ENCODE measurements around the gene CFAP46.

CFAP46 gene

DNA sequence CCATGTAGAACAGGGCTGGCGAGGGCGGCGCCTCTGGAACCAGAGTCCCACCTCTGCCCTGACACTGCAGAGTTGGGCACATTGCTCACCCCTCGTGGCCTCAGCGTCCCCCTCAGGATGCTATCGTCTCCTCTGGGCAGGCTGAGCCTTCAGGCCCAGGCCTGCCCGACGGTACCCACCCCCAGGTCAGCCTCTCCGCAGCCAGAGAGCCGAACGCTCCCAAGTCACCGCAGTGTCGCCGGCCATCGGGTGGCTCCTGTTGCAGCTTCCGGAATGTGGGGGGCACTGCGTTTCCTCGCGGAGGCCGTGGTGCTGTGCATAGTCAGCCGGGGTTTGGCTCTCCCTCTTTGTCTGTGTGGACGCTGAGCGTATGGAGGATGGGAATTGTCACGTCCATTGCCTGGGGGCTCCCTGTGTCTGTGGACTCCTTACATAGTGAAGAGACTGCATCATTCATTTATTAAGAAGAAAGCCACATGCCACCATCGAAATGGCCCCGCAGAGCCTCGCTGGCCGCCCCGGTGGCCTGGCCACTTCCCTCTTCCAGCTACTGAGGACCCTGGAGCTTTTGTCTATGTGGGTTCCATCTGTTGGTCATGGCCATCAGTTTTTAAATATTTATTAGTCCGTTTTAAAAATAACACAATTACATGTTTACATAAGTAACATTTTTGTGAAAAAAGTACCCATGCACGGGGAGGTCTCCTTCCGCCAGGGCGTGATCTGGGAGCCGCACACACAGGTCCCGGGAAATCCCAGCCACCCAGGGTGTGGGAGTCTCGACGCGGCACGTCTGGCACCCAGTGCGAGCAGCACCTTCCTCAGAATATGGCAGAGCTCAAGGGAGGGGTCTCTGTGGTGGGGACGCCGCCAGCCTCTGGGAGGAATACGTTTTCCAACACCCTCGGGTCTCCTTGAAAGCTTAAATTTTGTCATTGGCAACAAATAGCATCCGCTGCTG lies 172.0 kb downstream of the CFAP46 start:
- no peak for DNase-seq (ENCODE audit: low read depth)

DNA sequence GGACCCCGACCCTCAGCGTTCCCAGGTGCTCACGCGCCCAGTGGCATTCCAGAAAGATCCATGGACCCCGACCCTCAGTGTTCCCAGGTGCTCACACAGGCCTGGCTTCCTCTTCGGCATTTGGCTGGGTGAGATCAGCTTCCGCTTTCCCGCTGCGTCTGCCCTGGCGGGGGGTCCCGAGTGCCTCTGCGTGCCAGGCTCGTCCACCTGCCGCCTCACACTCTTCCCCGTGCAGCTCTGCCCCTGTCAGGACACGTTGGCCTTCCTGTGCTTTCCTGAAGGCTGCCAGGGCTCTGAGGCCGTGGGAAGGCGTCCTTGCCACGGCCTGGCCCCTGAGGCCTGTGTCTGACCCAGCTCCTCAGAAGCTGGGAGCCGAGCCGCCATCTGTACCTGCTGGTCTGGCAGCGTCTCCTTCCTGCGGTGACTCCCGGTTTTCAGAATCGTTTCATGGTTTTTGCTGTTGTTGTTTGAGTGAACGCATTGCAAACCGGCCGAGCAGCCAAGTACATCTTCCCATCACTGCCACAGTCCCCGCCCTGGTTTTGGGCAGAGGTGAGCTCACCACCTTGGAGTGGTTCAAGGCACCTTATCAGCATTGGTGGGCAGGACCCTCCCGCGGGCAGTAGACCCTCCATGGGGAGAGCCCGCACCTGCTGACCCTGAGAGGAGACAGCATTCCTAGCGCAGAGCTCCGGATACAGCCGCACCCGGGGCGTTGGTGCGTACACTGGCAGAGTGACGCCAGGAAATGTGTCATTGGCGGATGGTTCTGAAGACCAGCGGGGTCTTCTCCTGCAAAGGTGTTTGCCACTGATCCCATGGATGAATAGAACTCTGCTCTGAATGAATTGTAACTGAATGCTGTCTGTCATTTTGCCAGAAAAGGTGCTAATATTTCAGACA lies 173.8 kb downstream of the CFAP46 start:
- no peak for DNase-seq (ENCODE audit: low read depth)

- DNase-seq (ENCODE audit: low read depth), result no peak
Observed at GRCh38 chr10:132766291-132766690, 176.1 kb downstream of the CFAP46 start.

GRCh38 chr10:132765435-132765834 lies 176.9 kb downstream of the CFAP46 start:
- no peak for DNase-seq (ENCODE audit: low read depth)

DNA sequence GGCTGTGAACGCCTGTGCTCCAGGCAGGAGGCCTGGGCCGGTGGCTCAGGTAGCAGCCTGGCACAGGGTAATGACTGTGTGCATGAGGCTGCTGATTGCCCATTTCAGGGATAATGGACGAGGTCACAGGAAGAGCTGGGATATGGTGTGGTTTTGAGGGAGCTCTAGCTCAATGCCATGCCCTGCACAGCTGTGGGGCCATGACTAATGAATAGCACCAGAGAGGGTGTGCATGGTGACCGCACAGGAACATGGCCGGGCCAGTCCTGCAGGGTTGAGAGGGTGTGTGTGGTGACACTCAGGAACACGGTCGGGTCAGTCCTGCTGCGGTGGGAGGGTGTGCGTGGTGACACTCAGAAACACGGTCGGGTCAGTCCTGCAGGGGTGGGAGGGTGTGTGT lies 178.3 kb downstream of the CFAP46 start:
- DNase-seq (ENCODE audit: low read depth), result no peak

GRCh38 chr10:132763545-132763944 lies 178.8 kb downstream of the CFAP46 start:
- no peak for DNase-seq (ENCODE audit: low read depth)

DNA sequence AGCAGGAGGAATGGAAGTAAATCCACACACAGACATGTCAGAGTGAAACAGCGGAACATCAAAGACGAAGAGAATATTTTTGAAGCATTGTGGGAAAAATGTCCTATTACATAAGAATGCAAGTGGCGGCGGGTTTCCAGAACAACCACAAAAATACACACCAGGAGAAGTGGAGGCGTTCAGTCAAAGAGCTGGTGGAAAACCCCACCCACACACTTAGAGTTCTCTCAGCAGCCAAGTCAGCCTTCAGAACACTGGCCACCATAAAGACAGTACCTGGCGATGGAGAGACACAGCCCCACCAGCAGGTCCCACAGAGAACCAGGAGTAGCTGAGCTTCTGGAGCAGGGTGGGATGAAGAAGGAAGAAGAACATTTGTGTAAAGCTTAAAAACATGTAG lies 180.1 kb downstream of the CFAP46 start:
- no peak for DNase-seq (ENCODE audit: low read depth)

GRCh38 chr10:132761395-132762060 lies 180.8 kb downstream of the CFAP46 start:
- no peak for DNase-seq (ENCODE audit: low read depth)

DNA sequence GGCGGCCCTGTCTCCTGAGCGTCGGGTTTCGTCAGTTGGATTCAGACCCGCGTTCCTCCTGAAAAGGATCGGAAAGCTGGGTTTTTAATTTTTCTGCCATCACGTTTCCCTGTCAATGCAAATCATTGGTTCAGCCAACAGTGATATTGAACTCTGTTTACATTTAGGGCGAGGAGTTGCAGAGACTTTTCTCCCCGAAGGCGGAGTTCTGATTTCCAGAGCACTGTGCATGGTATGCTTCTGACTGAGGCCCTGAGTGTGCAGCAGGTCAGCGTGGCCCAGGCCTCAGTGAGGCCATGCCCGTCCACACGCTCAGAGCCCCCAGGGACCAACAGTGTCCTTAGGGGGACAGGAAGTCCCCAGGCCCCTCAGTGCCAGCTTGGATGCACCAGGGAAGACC lies 183.5 kb downstream of the CFAP46 start:
- DNase-seq (ENCODE audit: low read depth), result no peak
